HFFc6 (cell line): Measurements from ENCODE around the gene CCDC24. TPM values are rescaled to one million over a fixed set of nuclear protein-coding genes. Genes with fewer than 3 reads are reported as not detected.

Experiments
- DNase-seq: peaks from one replicate; pipeline ENCODE4 v3.0.0-alpha.2; 2018
- H3K27ac Mint-ChIP-seq: 2 replicates; pipeline ENCODE4 v1.8.0; 2020; ENCODE audit warnings: mild to moderate bottlenecking, mixed read lengths
- H3K27me3 Mint-ChIP-seq: 2 replicates; pipeline ENCODE4 v1.8.0; 2021; ENCODE audit warnings: mild to moderate bottlenecking, moderate library complexity, mixed read lengths; ENCODE audit not compliant: insufficient read depth
- H3K36me3 Mint-ChIP-seq: 2 replicates; pipeline ENCODE4 v1.8.0; 2021; ENCODE audit warnings: low read depth, mixed read lengths
- H3K4me1 Mint-ChIP-seq: 2 replicates; pipeline ENCODE4 v1.8.0; 2020; ENCODE audit warnings: low read depth, mixed read lengths
- H3K4me3 Mint-ChIP-seq: 2 replicates; pipeline ENCODE4 v1.8.0; 2020; ENCODE audit warnings: mild to moderate bottlenecking, moderate library complexity, mixed read lengths
- H3K9me3 Mint-ChIP-seq: 2 replicates; pipeline ENCODE4 v1.8.0; 2020; ENCODE audit warnings: mild to moderate bottlenecking, mixed read lengths
- total RNA-seq, 6 experiments: library from RNA; stranded (reverse); fragmentation: NEBNext Ultra II Directional; extraction: Animal tissue kit (Norgen Biotek cat#: 25700); gene quantifications; 2 replicates in 1 of 6; 3 replicates in 5 of 6; pipeline ENCODE4 v1.2.3, GENCODE V29; 2021
- TF ChIP-seq, protein P1 (sequence below): fragments of 200-600 bp; sonication (generic); IDR thresholded peaks from 2 replicates; pipeline ENCODE4 v1.5.0; 2021; ENCODE audit warnings: antibody characterized with exemption, mild to moderate bottlenecking

CCDC24 gene
- total RNA-seq, 6 experiments from 2014 or later = 5.6 to 7.7 (median 6.5) TPM

DNA sequence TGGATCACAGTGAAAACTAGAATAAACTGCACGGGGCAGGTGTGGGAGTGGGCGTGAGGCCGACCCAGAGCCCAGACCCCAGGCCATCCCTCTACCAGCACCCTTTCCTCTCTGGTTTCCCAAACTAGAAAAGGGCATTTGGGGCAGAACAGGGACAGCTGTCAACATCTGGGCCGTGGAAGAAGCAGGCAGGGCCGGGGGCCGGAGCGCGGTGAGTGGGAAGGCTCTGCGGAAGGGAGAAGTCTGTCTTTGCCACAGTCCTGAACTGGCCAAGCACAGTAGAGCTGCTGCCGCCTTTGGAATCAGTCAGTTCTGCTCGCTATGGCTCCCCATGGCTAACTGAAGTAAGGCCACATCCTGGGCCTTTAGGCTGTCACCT is 6.6 kb downstream of the CCDC24 start:
- Mint-ChIP-seq H3K4me3 (no peak overlapping the region), H3K27ac (no peak overlapping the region), H3K27me3 (no peaks in the 10 kb centered on the region; the same call in 1 of the 2 replicates), H3K9me3 (no peaks in the 10 kb centered on the region), H3K4me1 (peaks cover 6% of the 10 kb centered on the region), H3K36me3 (0 out of 2 replicates have a peak, but pooled peaks cover 4% of the 10 kb centered on the region)
- TF ChIP-seq, protein P1, sequence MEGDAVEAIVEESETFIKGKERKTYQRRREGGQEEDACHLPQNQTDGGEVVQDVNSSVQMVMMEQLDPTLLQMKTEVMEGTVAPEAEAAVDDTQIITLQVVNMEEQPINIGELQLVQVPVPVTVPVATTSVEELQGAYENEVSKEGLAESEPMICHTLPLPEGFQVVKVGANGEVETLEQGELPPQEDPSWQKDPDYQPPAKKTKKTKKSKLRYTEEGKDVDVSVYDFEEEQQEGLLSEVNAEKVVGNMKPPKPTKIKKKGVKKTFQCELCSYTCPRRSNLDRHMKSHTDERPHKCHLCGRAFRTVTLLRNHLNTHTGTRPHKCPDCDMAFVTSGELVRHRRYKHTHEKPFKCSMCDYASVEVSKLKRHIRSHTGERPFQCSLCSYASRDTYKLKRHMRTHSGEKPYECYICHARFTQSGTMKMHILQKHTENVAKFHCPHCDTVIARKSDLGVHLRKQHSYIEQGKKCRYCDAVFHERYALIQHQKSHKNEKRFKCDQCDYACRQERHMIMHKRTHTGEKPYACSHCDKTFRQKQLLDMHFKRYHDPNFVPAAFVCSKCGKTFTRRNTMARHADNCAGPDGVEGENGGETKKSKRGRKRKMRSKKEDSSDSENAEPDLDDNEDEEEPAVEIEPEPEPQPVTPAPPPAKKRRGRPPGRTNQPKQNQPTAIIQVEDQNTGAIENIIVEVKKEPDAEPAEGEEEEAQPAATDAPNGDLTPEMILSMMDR = no peak
- DNase-seq = no peak

DNA sequence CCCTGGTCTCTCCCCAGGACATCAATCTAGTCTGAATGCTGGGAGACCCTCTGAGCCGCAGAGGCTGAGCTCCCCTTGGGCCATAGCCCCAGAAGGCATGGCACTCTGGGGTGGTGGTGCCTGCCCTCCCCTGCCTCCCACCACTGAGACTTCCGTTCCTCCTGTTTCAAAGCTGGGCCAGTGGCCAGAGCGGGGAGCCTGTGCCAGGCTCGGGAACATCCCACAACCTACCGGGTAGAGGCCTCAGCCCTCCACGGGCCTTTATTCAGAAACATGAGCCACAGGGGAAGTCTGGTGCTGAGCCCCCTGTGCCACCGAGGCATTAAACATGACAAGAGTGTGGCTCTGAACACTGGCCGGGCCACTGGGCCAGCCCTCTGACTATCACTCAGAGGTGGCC is 8.1 kb downstream of the CCDC24 start:
- peaks cover 4% of the 10 kb centered on the region for H3K4me1 Mint-ChIP-seq
- no peak overlapping the region for H3K27ac Mint-ChIP-seq
- H3K4me3 Mint-ChIP-seq = no peak overlapping the region
- TF ChIP-seq, protein P1 = no peak
- 0 out of 2 replicates have a peak, but pooled peaks cover 4% of the 10 kb centered on the region for H3K36me3 Mint-ChIP-seq
- H3K9me3 Mint-ChIP-seq = no peaks in the 10 kb centered on the region
- no peak for DNase-seq
- peaks cover 2% of the 10 kb centered on the region for H3K27me3 Mint-ChIP-seq

DNA sequence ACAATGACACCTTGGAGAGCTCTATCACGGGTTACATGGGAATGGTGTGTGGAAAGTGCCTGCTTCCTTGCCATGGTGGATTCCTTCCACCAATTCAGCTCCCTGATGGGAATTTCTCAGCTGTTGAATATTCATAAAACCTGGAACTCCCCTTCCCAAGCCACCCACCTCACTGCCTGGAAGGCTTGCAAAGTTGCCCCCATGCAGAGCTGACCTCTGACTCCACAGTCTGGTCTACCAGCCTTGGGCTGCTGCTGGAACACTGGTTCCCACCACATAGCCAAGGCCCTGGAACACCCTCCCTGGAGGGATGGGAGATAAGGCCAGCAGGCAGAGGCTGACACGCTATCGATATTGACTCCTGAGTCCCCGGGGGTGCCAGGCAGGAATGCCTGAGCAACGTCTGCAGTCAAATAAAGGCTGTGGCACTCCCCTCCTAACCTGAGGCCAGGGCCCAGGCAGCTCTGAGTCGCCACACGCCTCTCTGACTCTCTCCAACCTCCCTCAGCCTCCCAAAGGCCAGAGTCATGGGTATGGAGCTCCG is 8.8 kb downstream of the CCDC24 start:
- H3K4me3 Mint-ChIP-seq = no peak overlapping the region
- no peaks in the 10 kb centered on the region for H3K4me1 Mint-ChIP-seq
- no peak overlapping the region for H3K27ac Mint-ChIP-seq
- DNase-seq = no peak
- 0 out of 2 replicates have a peak, but pooled peaks cover 4% of the 10 kb centered on the region for H3K36me3 Mint-ChIP-seq
- TF ChIP-seq, protein P1 = no peak
- H3K9me3 Mint-ChIP-seq = no peaks in the 10 kb centered on the region
- peaks cover 2% of the 10 kb centered on the region for H3K27me3 Mint-ChIP-seq

DNA sequence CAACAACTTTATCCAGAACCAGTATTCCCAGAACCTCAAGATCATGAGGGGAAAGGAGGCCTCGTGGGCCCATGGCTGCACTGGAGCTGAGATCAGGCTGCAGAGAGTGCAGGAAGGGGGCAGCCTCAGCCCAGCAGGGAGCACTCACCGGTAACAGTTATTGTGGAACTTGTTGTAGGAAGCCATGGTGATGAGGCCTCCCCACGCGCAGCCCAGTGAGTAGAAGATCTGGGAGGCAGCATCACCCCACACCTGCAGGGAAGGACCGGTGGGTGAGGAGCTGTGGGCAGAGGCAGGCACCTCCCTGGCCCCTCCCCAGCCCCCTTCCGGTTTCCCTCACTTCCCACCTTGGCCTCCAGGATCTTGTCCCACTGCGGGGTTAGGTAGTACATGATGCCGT is 10.8 kb downstream of the CCDC24 start:
- H3K27me3 Mint-ChIP-seq = peaks cover 2% of the 10 kb centered on the region
- H3K9me3 Mint-ChIP-seq = no peaks in the 10 kb centered on the region
- no peak for DNase-seq
- peaks cover 6% of the 10 kb centered on the region; the same call in 1 of the 2 replicates for H3K4me1 Mint-ChIP-seq
- H3K4me3 Mint-ChIP-seq = no peak overlapping the region
- TF ChIP-seq, protein P1 = no peak
- no peak overlapping the region for H3K27ac Mint-ChIP-seq
- 0 out of 2 replicates have a peak, but pooled peaks cover 4% of the 10 kb centered on the region for H3K36me3 Mint-ChIP-seq

DNA sequence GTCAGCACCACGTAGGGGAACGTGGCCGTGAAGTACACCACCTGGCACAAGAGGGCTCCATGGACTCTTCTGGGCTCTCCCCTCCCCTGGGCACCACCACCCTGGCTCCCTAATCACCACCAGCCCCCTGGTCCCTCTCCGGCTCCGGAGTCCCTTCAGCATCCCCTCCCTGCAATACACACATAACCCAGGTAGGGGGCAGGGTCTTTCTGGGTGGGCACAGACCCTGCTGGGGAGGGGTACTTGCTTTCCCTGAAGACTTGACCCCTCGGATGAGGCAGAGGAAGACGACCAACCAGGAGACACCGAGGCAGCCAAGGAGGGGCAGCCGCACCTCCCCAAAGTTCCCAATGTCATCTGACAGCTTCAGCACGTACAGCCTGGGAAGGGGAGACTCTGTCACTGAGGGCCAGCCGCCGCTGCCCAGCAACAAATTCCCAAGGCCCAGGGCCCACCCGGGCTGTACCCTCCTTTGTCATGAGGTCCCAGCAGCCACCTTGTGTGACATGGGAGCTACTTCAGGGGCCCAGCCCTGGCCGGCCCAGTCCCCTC is 11.3 kb downstream of the CCDC24 start:
- no peak for DNase-seq
- H3K9me3 Mint-ChIP-seq = no peaks in the 10 kb centered on the region

More for the DNA sequence above, 11.3 kb downstream of the CCDC24 start:
- Mint-ChIP-seq H3K4me1 (peaks cover 6% of the 10 kb centered on the region; the same call in 1 of the 2 replicates), H3K36me3 (0 out of 2 replicates have a peak, but pooled peaks cover 4% of the 10 kb centered on the region), H3K27me3 (peaks cover 2% of the 10 kb centered on the region), H3K27ac (no peak overlapping the region), H3K4me3 (no peak overlapping the region)
- TF ChIP-seq, protein P1 = peak; percentile 63
